Activated naive CD4-positive, alpha-beta T cell treated with anti-CD3 and anti-CD28 coated beads, Interleukin-2, amount 10 ng/mL, durations not matched to agents 7 days and 5 days (primary cell): ENCODE results near the gene RPS16.

Experiments
- CTCF ChIA-PET: fragments of 350-600 bp; sonication (Branson Sonifier 250); formaldehyde crosslinking; loops from one replicate; lab custom pipeline; 2021; ENCODE audit warnings: antibody characterized with exemption; lab: Charles Lee
- DNase-seq: peaks from one replicate; pipeline ENCODE4 v3.0.0-alpha.2; 2020
- H3K27ac Mint-ChIP-seq: one replicate; pipeline ENCODE4 v1.8.0; 2021; ENCODE audit warnings: mild to moderate bottlenecking, moderate library complexity, mixed read lengths
- H3K27me3 Mint-ChIP-seq: one replicate; pipeline ENCODE4 v1.8.0; 2021; ENCODE audit warnings: mild to moderate bottlenecking, mixed read lengths
- H3K36me3 Mint-ChIP-seq: one replicate; pipeline ENCODE4 v1.8.0; 2021; ENCODE audit warnings: mixed read lengths
- H3K4me1 Mint-ChIP-seq: one replicate; pipeline ENCODE4 v1.8.0; 2021; ENCODE audit warnings: mixed read lengths
- H3K4me3 Mint-ChIP-seq: one replicate; pipeline ENCODE4 v1.8.0; 2021; ENCODE audit warnings: mild to moderate bottlenecking, moderate library complexity, mixed read lengths
- H3K9me3 Mint-ChIP-seq: one replicate; pipeline ENCODE4 v1.8.0; 2021; ENCODE audit warnings: mixed read lengths

The RPS16 gene

GRCh38 chr19:39389631-39390414 is 45.9 kb downstream of the RPS16 start:
- H3K4me1 Mint-ChIP-seq, result peaks cover 33% of the 10 kb centered on the region
- H3K9me3 Mint-ChIP-seq, result no peaks in the 10 kb centered on the region
- DNase-seq, result no peak
- CTCF ChIA-PET, result no interaction called here
- H3K36me3 Mint-ChIP-seq, result peaks cover 57% of the 10 kb centered on the region
- peak overlapping the region; percentile 94 for H3K4me3 Mint-ChIP-seq
- H3K27ac Mint-ChIP-seq, result peak overlapping the region; percentile 99
- no peaks in the 10 kb centered on the region for H3K27me3 Mint-ChIP-seq

- CTCF ChIA-PET, result no interaction called here
- Mint-ChIP-seq H3K27ac (no peak overlapping the region), H3K4me1 (peaks cover 30% of the 10 kb centered on the region), H3K36me3 (peaks cover 56% of the 10 kb centered on the region), H3K4me3 (no peak overlapping the region), H3K9me3 (no peaks in the 10 kb centered on the region), H3K27me3 (no peaks in the 10 kb centered on the region)
- DNase-seq, result no peak
These were observed 47.1 kb downstream of the RPS16 start for GRCh38 chr19:39388657-39389056.

GRCh38 chr19:39386557-39386956 is 49.2 kb downstream of the RPS16 start:
- Mint-ChIP-seq H3K4me3 (no peak overlapping the region), H3K27ac (no peak overlapping the region)
- CTCF ChIA-PET, result no interaction called here

GRCh38 chr19:39385629-39386411 is 49.9 kb downstream of the RPS16 start:
- Mint-ChIP-seq H3K4me3 (no peak overlapping the region), H3K4me1 (peaks cover 10% of the 10 kb centered on the region), H3K27ac (peak overlapping the region; percentile 30), H3K27me3 (no peaks in the 10 kb centered on the region), H3K9me3 (no peaks in the 10 kb centered on the region), H3K36me3 (peaks cover 60% of the 10 kb centered on the region)
- no peak for DNase-seq
- CTCF ChIA-PET, result no interaction called here

More at GRCh38 chr19:39386557-39386956, 49.2 kb downstream of the RPS16 start:
- H3K9me3 Mint-ChIP-seq, result no peaks in the 10 kb centered on the region
- H3K36me3 Mint-ChIP-seq, result peaks cover 57% of the 10 kb centered on the region
- H3K4me1 Mint-ChIP-seq, result peaks cover 15% of the 10 kb centered on the region
- H3K27me3 Mint-ChIP-seq, result no peaks in the 10 kb centered on the region
- DNase-seq, result no peak

- no peaks in the 10 kb centered on the region for H3K27me3 Mint-ChIP-seq
- H3K4me3 Mint-ChIP-seq, result no peak overlapping the region
- H3K4me1 Mint-ChIP-seq, result peaks cover 6% of the 10 kb centered on the region
- H3K27ac Mint-ChIP-seq, result no peak overlapping the region
- no peak for DNase-seq
- H3K9me3 Mint-ChIP-seq, result no peaks in the 10 kb centered on the region
- CTCF ChIA-PET, result no interaction called here
- H3K36me3 Mint-ChIP-seq, result peaks cover 59% of the 10 kb centered on the region
These were observed 50.7 kb downstream of the RPS16 start for GRCh38 chr19:39384839-39385568.
